HUES6 (cell line): Measurements from ENCODE around the gene COMTD1.

Experiments
- H3K27ac ChIP-seq: 2 replicates; pipeline ENCODE4 v1.7.0; 2013; ENCODE audit warnings: low read depth, mild to moderate bottlenecking, low read length, inconsistent platforms
- H3K27me3 ChIP-seq: 2 replicates; pipeline ENCODE4 v1.6.1; 2013; ENCODE audit warnings: low read length; ENCODE audit not compliant: control insufficient read depth, insufficient read depth
- H3K36me3 ChIP-seq: 2 replicates; pipeline ENCODE4 v1.6.1; 2013; ENCODE audit warnings: low read length; ENCODE audit not compliant: control insufficient read depth, insufficient read depth
- H3K4me1 ChIP-seq: 2 replicates; pipeline ENCODE4 v1.6.1; 2013; ENCODE audit warnings: low read length; ENCODE audit not compliant: control insufficient read depth, insufficient read depth
- H3K4me3 ChIP-seq: 2 replicates; pipeline ENCODE4 v1.5.1; 2013; ENCODE audit warnings: low read depth, low read length
- H3K9ac ChIP-seq: one replicate; pipeline ENCODE4 v1.6.1; 2013; ENCODE audit warnings: mild to moderate bottlenecking, low read length
- H3K9me3 ChIP-seq: 2 replicates; pipeline ENCODE4 v1.6.1; 2013; ENCODE audit warnings: low read depth, low read length; ENCODE audit not compliant: control insufficient read depth, insufficient read depth

The COMTD1 gene

DNA sequence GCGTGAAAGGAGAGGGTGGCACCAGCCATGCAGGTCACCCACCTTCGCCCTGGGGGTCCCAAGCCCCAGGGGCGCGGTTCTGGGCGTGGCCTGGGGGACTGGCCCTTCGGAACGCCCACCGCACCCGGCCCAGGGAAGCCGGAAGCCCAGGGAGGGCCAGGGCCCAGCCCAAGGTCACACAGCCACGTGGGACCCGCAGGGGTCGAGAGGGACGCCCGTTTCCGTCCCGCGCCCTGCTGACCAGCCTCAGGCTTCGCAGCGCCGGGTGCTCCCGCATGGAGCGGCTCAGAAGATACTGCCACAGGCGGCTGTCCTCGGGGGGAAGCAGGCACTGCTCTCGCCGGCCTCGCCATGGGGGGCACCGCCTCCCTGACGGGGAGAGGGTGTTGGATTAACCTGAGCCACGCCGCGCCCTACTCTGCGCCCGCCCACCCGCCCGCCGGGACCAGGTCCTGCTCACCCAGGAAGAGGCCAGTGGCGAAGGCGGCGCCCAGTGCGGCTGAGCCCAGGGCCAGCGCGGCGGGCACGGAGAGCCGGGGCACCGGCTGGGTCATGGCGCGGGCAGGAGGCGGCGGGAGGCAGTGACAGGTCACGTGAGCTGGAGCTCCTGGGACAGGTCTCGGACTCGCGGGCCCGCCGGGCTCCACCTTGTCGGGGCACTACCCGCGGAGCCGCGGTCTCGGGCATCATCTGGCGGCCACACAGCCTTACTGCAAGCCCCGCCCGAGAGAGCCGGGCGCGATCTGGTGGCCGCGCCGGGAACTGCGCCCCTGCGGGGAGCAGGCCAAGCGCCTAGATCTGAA, at the start of gene COMTD1:
COMTD1 (minus strand) TSS at position 583 of the 803 bp plus-strand sequence; CDS start at position 554, 29 bp downstream.
- Histone ChIP-seq H3K4me3 (peak within 1 kb of the TSS; percentile 73), H3K4me1 (peaks cover 13% of the 10 kb centered on the region), H3K9ac (peak within 1 kb of the TSS; percentile 83), H3K9me3 (no peaks in the 10 kb centered on the region), H3K27me3 (no peaks in the 10 kb centered on the region), H3K36me3 (peaks cover 28% of the 10 kb centered on the region), H3K27ac (peak within 1 kb of the TSS; percentile 58; the same call in 1 of the 2 replicates)

DNA sequence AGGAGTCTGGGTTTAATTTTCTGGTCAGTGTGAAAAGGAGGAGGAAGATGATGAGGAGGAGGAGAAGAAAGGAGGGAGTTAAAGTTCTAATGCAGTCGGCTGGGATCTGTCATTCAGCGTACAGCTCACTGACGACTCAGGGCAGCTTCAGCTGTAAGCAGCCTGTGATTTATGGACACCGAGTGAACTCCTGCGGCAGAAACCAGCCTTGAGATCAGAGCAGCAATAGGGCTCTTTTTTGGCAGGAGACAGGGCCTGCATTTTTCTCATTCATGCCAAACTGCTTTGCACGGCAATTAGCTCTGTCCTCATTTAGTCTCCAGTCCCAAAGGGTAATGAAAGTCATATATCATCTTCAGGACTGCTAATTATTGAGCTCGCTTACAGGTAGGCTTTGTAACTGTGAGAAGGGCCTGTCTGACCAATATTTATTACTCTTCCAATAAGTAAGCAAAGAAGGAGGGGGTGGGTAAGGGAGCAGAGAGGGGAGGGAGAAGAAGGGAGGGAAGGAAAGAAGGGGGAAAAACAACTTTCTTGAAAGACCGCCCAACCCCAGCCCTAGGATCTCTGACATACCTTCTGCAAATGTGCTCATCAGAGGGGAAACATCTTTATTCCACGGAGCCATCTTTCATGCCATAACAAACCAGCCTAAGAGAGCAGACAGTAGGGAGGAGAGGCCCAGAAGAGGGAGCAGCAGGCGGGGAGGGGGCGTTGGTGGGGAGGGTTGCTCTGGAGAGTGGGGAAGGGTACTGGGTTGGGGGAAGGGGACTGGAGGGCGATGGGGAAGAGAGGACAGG, 48.1 kb upstream of the COMTD1 start:
- H3K4me3 ChIP-seq, result peak overlapping the region; percentile 66
- peaks cover 9% of the 10 kb centered on the region; the same call in 1 of the 2 replicates for H3K27me3 ChIP-seq
- peak overlapping the region; percentile 14 for H3K9ac ChIP-seq
- no peaks in the 10 kb centered on the region for H3K9me3 ChIP-seq
- no peaks in the 10 kb centered on the region for H3K36me3 ChIP-seq
- no peak overlapping the region for H3K27ac ChIP-seq
- 0 out of 2 replicates have a peak, but pooled peaks cover 4% of the 10 kb centered on the region for H3K4me1 ChIP-seq

DNA sequence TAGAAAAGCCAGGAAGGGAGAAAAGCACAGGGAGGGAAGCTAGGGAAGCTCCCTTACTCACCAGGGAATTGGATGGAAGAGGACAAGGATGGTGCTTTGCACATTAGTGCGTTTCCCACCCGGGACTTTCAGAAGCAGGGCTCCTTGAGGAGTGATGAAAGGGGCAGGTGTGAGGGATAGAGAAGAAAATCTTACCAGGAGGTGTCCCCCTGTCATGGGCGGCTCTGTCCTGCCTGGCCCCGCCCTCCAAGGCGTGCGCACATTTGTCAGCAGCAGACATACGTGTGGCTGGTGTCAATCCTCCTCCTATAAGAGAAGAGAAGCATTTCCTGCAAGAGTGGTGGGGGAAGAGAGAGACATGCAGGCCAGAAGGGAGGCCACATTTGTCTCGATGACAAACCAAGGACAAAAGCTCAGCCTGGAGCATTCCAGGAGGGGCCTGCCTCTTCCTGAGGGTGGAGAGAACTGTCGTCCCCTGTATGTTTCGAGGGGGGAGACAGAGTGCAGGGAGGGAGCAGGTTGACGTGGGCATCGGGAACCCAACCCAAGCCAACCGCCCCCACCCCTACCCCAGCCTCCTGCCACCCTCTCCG, 47.4 kb upstream of the COMTD1 start:
- Histone ChIP-seq H3K9ac (peak overlapping the region; percentile 14), H3K27ac (no peak overlapping the region), H3K4me1 (0 out of 2 replicates have a peak, but pooled peaks cover 4% of the 10 kb centered on the region), H3K9me3 (no peaks in the 10 kb centered on the region), H3K4me3 (peak overlapping the region; percentile 66), H3K27me3 (peaks cover 11% of the 10 kb centered on the region; the same call in 1 of the 2 replicates), H3K36me3 (no peaks in the 10 kb centered on the region)

DNA sequence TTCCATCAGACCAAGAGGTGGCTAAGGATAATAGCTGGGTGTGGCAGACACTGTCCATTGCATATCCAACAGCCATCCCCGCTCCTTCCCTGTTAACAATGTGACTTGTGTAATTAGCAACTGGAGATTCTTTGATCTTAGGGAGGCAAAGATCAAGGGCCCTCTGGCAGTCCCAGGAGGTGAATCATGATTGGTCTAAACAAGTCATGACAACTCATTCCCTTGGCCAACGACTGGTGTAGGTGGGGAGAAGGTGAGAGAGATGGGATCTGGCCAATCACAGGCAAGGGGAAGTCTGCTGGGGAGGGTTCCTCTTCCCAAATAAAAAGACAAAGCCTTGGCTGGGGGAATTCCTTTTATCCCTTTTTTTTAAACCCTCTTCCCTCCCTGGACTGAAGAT, 46.2 kb upstream of the COMTD1 start:
- H3K36me3 ChIP-seq, result no peaks in the 10 kb centered on the region
- H3K9me3 ChIP-seq, result no peaks in the 10 kb centered on the region
- H3K27ac ChIP-seq, result no peak overlapping the region
- H3K27me3 ChIP-seq, result peaks cover 11% of the 10 kb centered on the region; the same call in 1 of the 2 replicates
- no peak overlapping the region for H3K9ac ChIP-seq
- 0 out of 2 replicates have a peak, but pooled peaks cover 4% of the 10 kb centered on the region for H3K4me1 ChIP-seq
- H3K4me3 ChIP-seq, result no peak overlapping the region

DNA sequence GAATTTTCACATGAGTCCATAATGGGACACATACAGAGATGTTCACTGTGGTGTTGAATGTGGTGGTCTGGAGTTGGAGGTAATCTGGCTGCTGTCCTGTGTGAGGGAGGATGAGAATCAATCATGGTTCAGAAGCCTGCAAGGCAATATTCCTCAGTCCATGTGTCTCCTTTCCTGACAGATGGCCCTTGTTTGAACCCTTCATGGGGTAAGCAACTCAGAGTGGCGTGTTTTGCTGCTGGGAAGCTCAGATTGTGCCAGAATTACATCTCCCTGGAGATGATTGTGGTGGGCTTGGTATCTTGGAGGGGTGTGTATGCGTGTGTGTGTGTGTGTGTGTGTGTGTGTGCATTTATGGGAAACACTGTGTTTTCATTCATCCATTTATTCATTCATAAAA, 44.5 kb upstream of the COMTD1 start:
- peaks cover 4% of the 10 kb centered on the region; the same call in 1 of the 2 replicates for H3K4me1 ChIP-seq
- no peak overlapping the region for H3K4me3 ChIP-seq
- no peaks in the 10 kb centered on the region for H3K36me3 ChIP-seq
- no peaks in the 10 kb centered on the region for H3K9me3 ChIP-seq
- 0 out of 2 replicates have a peak, but pooled peaks cover 11% of the 10 kb centered on the region for H3K27me3 ChIP-seq
- H3K9ac ChIP-seq, result no peak overlapping the region
- no peak overlapping the region for H3K27ac ChIP-seq

DNA sequence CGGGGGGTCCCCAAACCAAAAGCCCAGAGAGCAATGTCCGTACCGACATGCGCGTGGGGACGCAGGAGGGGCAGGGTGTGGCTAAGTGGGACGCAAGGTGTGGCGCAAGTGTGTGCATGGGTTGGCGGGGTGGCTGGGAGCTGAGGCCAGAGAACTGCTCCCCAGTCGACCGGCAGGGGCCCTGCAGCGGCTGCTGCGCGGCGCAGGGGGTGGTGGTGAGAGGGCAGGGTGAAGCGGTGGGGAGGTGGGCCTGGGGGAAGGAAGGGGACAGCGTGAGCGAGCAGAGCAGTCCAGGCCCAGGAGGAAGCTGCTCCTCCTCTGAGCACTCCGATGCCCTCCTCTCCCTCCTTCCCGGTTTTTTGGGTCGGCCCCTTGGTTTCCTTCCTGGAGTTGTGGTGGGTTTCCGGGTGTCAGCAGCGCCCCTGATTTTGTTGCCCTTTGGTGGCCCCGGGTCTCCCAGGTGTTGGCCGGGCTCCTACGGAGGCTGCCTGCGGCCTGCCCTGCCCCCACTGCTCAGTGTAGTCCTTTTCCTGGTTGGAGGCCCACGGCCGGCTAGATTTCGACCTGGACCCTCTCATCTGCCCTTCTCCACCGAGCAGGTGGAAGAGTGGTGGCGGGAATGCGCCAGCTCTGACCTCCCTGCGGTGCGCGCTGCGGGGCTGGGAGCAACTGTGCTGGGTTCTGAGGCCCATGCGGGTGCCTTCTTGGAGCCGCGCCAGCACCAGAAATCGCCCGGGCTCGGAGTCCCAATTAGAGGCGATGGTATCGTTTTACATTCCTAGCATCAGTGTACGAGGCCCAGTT, 40.5 kb upstream of the COMTD1 start:
- Histone ChIP-seq H3K9ac (no peak overlapping the region), H3K27ac (no peak overlapping the region), H3K4me1 (no peaks in the 10 kb centered on the region; the same call in 1 of the 2 replicates), H3K4me3 (no peak overlapping the region), H3K36me3 (no peaks in the 10 kb centered on the region), H3K27me3 (0 out of 2 replicates have a peak, but pooled peaks cover 7% of the 10 kb centered on the region), H3K9me3 (no peaks in the 10 kb centered on the region)

DNA sequence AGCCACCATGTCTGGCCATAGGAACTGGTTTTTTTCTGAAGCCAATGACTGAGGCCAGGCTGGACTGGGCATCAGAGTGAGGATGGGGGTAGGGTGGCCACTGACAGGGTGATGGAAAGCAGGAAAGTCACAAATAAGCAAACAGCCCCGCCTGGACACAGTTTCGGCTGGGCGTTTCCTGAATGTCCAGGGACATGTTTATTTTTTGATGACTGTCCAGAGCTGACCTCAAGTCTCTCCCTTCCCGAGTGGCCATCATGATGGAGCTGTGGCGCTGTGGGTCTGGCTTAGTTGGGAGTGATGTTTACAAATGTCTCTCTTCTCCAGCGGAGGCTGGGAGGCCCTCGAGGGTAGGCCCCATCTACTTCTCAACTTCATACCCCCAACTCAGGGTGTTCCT, 37.1 kb upstream of the COMTD1 start:
- H3K36me3 ChIP-seq, result no peaks in the 10 kb centered on the region
- H3K9me3 ChIP-seq, result peaks cover 4% of the 10 kb centered on the region; the same call in 1 of the 2 replicates
- H3K27ac ChIP-seq, result no peak overlapping the region
- no peaks in the 10 kb centered on the region; the same call in 1 of the 2 replicates for H3K4me1 ChIP-seq
- H3K27me3 ChIP-seq, result no peaks in the 10 kb centered on the region
- no peak overlapping the region for H3K9ac ChIP-seq
- no peak overlapping the region for H3K4me3 ChIP-seq

DNA sequence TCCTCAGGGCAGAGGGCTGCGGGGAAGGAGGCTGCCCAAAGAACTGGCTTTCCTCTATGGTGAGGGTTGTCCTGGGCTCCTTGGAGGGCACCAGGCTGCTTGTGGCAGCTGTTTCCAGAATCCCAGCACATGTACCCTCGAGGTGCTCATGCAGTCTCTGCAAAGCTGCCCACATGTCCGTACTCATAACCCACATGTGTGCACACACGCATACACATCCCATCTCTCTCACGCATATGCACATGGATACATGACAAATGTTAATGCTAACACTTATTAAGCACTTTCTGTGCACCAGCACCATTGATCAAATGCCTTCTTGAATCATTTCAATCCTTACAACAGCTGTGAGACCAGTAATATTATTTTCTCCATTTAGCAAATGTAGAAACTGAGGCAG, 36.3 kb upstream of the COMTD1 start:
- H3K27me3 ChIP-seq, result no peaks in the 10 kb centered on the region
- no peaks in the 10 kb centered on the region; the same call in 1 of the 2 replicates for H3K4me1 ChIP-seq
- H3K9me3 ChIP-seq, result peaks cover 4% of the 10 kb centered on the region; the same call in 1 of the 2 replicates
- no peaks in the 10 kb centered on the region for H3K36me3 ChIP-seq
- no peak overlapping the region for H3K27ac ChIP-seq
- H3K4me3 ChIP-seq, result no peak overlapping the region
- H3K9ac ChIP-seq, result no peak overlapping the region

DNA sequence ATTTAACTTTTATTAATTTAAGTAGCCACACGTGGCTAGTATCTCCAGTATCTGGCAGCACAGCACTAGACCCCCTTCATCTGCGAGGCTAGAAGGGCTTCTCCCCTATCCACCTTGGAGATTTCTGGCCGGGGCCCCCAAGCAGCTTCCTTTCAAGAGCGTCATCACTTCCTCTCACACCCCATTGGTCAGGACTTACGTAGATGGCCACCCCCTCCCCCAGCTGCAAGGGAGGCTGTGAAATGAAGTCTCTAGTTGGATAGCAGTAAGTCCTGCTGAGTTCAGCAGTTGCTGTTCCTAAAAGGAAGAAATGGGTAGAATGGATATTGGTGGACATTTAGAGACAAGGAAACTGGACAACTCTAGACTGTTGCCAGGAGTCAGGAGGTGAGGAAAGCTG, 33.8 kb upstream of the COMTD1 start:
- Histone ChIP-seq H3K27me3 (no peaks in the 10 kb centered on the region), H3K9ac (no peak overlapping the region), H3K36me3 (no peaks in the 10 kb centered on the region), H3K27ac (no peak overlapping the region), H3K4me3 (no peak overlapping the region), H3K4me1 (no peaks in the 10 kb centered on the region), H3K9me3 (peaks cover 4% of the 10 kb centered on the region; the same call in 1 of the 2 replicates)

DNA sequence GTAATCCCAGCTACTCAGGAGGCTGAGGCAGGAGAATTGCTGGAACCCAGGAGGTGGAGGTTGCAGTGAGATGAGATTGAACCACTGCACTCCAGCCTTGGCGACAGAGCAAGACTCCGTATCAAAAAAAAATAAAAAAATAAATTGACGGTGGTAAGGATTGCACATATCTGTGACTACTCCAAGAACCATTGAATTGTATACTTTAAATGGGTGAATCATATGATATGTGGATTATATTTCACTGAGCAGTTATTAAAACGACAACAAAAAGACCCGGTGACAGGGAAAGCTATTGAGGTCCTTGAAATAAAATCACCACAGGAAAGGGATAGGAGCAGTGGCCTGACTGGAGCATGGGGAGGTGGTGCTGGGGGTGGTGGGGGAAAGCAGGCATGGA, 31.2 kb upstream of the COMTD1 start:
- peaks cover 4% of the 10 kb centered on the region; the same call in 1 of the 2 replicates for H3K9me3 ChIP-seq
- H3K27ac ChIP-seq, result no peak overlapping the region
- H3K27me3 ChIP-seq, result no peaks in the 10 kb centered on the region
- H3K36me3 ChIP-seq, result no peaks in the 10 kb centered on the region
- H3K9ac ChIP-seq, result no peak overlapping the region
- no peaks in the 10 kb centered on the region for H3K4me1 ChIP-seq
- no peak overlapping the region for H3K4me3 ChIP-seq
